GM18498 (cell line): ENCODE results near the gene SIVA1.

Experiments used
- ATAC-seq: cut with Tn5 transposase; IDR thresholded peaks from one replicate; pipeline ENCODE4 v1.9.1; 2021; ENCODE audit warnings: mild to moderate bottlenecking, moderate library complexity; ENCODE audit not compliant: unreplicated experiment

SIVA1 gene

DNA sequence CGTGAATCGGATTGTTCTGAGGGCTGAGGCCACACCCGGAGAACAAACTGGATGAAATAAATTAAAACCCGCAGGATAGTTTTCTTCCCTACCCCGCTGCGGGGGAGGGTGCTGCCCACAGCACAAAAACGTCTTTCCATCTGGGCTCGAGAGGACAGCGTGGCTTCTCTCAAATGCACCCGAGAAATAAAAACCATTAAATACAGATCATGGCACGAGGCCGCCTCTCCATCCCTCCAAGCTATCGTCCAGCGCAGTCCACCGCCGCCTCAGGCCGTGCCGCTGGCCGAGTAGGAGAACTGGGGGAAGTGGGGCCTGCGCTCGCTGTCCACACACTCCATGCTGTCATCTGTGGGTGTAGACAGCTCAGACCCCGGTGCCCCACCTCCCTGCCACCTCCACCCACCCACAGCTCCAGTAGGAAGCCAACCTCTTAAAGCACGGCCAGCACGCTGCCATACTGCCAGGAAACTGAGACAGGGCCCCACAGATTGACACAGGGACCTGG, 17.2 kb downstream of the SIVA1 start:
- no peak for ATAC-seq

DNA sequence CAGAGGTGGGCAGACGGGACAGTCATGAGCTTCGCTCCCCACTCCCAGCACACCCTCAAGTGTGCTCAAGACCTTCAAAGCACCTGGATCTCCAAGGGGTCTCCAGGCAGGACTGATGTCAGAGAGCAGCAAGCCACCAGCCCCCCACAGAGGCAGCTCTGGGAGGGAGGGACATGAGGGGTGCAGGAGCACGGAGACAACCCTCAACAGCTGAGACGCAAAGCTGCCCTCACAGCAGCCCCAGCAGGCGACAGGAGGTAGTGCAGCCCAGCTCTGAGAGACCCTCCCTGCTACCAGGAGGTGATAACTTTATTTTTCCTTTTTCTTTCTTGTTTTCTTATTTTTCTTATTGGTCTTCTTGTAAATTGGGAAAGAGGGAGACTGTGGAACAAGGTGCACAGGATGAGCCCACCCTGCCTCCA, 17.9 kb downstream of the SIVA1 start:
- no peak for ATAC-seq

DNA sequence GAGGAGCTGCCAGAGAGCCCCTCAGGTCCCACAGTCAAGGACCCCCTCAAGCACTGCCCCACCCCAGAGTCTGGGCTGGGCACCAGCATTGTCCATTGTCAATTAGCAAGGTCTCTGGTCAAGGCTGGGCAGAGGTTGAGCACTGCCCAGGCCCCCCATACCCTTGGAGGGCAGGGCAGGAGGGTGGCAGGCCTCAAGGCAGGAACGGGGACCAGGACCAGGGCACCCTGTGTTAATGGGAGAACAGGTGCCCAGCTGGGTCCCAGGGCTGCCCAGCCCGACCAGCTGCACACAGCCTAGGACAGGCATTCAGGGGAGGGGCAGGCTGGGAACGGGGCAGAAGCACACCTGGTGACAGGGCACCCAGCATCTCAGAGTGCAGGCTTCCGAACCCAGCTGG, 18.4 kb downstream of the SIVA1 start:
- no peak for ATAC-seq

DNA sequence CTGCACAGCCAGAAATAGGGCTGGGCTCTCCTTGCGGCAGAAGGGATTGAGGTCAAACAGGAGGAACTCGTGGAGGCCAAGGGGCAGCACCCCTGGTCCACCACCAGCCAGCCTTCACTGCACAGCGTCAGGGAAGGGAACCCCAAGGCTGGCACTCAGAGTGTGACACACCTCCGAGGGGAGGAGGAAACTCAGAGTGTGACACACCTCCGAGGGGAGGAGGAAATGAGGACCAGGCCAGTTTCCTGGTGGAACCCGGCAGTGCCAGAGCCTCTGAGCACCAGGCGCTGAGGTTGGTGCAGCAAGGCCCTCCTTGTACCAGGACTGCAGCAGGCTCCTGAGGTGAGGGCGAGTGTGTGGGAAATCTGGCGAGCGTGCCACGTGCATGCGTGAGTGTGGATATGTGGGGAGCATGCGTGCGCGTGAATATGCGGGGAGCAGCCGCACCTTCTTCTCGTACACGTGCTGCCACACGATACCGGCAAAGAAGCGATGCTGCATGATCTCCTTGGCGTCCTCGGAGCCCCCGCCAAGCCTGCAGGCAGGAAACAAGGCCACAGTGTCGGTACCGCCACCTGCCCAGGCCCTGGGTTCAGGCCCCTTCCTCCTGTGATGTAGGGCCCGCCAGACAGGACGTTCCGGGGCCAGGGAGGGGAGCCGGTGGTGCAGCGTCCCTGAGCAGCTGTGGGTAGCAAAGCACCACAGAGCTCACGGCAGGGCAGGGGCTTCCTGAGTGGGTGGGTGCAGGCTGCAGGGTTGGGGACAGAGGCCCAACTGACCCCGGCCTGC, 19.2 kb downstream of the SIVA1 start:
- ATAC-seq, result no peak

DNA sequence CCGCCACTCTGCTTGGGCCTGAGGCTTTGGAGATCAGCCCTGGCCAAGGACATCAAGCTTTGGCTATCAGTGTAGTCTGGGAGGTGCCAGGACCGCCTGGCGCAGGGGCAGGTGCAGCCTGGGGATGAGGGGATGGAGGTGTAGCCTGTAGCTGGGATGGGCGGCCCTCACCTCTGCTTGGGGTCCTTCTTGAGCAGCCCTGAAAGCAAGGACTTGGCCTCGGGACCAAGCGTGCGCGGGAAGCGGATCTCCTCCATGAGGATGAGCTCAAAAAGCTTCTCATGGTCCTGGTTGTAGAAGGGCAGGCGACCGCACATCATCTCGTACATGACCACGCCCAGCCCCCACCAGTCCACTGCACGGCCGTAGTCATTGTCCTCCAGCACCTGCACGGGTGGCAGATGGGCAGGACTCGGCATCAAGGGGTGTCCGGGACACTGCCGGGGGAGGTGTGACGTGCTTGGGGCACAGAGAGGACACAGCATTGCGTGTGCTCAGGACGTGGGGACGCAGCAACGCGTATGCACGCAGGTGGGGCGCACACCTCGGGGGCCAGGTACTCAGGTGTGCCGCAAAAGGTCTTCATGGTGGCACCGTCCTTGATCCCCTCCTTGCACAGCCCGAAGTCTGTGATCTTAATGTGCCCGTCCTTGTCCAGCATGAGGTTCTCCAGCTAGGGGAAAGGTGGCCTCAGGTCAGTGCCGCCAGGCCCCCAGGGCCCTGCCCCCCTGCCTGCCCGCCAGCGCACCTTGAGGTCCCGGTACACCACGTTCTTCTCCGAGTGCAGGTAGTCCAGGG, 20.0 kb downstream of the SIVA1 start:
- no peak for ATAC-seq

DNA sequence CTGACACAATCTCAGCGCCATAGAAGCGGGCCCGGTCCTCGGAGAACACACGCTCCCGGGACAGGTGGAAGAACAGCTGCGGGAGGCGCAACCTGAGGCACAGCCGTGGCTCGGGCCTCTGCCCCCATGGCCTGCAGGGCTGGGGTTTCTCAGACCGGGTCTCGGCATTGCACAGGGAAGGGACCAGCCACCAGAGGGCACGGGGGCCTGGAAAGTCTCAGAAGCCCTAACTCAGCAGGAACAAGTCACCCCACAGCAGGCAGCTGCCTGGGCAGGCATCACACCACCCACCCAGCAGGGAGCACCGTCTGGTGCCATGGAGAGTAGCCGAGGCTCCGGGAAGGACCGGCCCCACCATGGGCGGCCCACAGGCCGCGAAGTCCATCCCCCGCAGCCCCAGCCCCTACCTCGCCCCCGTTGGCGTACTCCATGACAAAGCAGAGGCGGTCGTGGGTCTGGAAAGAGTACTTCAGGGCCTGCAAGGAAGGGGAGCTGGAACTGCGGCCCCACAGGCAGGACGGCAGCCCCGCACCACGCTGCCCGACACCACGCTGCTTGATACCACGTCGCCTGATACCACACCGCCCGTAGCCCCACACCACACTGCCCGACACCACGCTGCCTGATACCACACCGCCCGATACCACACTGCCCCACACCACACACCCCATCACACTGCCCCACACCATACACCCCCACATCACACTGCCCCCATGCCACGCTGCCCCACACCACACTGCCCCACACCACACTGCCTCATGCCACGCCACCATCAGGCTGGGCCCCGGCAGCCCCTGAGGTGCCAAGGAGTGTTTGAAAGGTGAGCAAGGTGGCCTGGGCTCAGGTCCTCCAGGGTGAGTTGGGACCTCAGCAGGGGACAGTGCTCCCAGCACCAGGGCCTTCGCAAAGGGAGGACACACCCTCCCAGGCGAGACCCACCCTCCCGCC, 20.8 kb downstream of the SIVA1 start:
- no peak for ATAC-seq

- no peak for ATAC-seq
Measured at GRCh38 chr14:104774453-104775072, 21.6 kb downstream of the SIVA1 start.

GRCh38 chr14:104775073-104775489, 22.1 kb downstream of the SIVA1 start:
- no peak for ATAC-seq

GRCh38 chr14:104776481-104776880, 23.5 kb downstream of the SIVA1 start:
- ATAC-seq, result no peak

DNA sequence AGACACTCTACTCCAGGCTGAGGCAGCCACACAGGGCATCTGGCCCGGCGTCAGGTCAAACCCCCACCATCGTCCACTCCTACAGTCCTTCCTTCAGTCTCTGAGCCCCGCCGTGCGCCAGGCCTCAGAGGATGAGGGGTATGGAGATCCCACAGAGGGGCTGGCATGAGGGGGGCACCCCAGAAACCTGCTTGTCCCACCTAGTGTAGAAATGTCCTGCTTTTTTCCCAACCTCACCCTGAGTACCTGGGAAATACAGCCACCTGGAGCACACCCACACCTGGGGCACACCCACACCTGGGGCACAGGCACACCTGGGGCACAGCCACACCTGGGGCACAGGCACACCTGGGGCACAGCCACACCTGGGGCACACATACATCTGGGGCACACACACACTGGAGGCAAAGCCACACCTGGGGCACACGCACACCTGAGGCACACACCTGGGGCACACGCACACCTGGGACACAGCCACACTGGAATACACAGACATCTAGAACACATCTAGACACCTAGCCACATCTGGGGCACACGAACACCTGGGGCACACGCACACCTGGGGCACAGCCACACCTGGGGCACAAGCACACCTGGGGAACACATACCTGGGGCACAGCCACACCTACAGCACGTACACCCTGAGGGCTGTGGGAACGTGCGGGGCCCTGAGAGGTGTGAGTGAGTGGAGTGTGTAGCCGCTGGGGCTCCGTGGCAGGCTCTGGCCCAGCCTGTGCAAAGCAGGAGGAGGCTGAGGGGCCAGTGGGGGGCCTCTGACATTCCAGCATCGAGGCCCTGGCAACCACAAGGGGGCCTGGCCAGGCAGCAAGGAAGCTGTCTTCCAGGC, 24.2 kb downstream of the SIVA1 start:
- ATAC-seq, result no peak

- no peak for ATAC-seq
Measured at GRCh38 chr14:104777808-104778249, 24.9 kb downstream of the SIVA1 start.

- no peak for ATAC-seq
Measured at GRCh38 chr14:104778694-104779331, 25.9 kb downstream of the SIVA1 start.

DNA sequence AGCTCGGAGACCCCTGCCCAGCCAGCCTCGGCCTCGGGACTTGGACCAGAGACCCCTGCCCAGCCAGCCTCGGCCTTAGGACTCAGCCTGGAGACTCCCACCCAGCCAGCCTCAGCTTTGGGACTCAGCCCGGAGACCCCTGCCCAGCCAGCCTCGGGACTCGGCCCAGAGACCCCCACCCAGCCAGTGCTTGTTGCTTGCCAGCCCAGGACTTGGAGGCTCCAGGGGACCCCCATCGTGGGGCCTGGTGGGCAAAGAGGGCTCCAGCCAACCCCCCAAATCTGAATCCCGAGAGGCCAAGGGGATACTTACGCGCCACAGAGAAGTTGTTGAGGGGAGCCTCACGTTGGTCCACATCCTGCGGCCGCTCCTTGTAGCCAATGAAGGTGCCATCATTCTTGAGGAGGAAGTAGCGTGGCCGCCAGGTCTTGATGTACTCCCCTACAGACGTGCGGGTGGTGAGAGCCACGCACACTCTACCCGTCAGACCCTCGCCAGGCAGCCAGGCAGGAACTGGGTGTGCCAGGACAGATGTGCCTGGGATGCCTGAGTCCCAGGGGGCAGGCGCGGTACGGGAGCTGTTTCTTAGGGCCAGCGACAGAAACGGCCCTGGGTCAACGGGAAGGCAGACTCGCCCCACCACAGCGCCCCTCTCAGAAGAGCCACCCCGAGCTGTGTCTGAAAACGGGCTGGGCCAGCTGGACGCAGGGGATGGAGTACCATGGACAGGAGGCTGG, 27.0 kb downstream of the SIVA1 start:
- ATAC-seq, result no peak

- no peak for ATAC-seq
Measured at GRCh38 chr14:104780513-104781030, 27.6 kb downstream of the SIVA1 start.

DNA sequence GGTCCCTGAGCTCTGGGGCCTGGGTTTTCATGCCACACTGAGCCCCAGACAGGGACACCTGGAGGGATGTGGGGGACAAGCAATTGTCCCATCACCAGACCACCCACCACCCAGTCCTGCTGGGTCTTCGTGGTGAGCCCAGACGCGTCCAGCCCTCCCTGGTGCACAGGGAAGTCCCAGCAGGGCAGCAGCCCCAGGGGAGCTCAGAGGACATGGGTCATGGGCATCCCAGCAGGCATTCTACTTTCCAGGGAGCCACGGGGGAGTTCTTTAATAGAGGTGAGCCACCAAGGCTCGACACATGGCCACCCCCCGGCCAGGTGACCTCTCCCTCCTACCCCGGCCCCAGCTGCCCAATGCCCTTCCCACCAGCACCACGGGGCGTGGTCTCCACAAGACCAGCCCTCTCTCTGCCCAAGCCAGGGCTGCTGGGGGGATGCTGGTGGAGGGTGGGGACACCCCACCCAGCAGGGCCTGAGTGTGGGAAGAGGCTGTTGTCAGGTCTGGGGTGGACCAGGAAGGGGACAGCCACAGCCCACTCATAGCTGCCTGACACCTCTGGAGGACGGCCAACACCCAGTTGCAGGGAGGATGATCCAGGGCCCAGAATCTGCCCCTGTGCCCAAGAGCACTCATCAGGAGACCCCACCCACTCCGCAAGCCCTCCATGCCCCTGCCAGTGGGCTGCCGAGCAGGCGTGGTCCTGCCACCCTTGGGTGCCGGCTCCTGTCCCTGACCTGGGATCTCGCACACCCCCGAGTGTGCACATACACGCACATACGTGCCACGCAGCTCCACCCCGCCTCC, 28.5 kb downstream of the SIVA1 start:
- no peak for ATAC-seq

- no peak for ATAC-seq
Measured at GRCh38 chr14:104782086-104782807, 29.3 kb downstream of the SIVA1 start.

GRCh38 chr14:104782808-104783139, 29.8 kb downstream of the SIVA1 start:
- no peak for ATAC-seq
